HG02571 (cell line): ENCODE results near the gene HMGB3.
"Not testable (repeated sequence)": the region's sequence is repeated elsewhere in the genome, so short reads cannot be mapped to it uniquely, and the experiment has no call there.

Experiments used
- ATAC-seq: cut with Tn5 transposase; IDR thresholded peaks from one replicate; pipeline ENCODE4 v1.9.1; 2021; ENCODE audit warnings: mild to moderate bottlenecking, moderate library complexity; ENCODE audit not compliant: unreplicated experiment

HMGB3 gene

GRCh38 chrX:150977411-150978162 lies 5.5 kb upstream of the HMGB3 start:
- ATAC-seq, result no peak

- ATAC-seq, result no peak
Observed at GRCh38 chrX:150980186-150980585, 2.9 kb upstream of the HMGB3 start.

- ATAC-seq, result no peak
Observed at GRCh38 chrX:150980711-150981110, 2.4 kb upstream of the HMGB3 start.

- no peak for ATAC-seq
Observed at GRCh38 chrX:150982235-150982787, 824 bp upstream of the HMGB3 start.

GRCh38 chrX:150983521-150984168 lies 510 bp downstream of the HMGB3 start:
- peak; percentile 23 for ATAC-seq

DNA sequence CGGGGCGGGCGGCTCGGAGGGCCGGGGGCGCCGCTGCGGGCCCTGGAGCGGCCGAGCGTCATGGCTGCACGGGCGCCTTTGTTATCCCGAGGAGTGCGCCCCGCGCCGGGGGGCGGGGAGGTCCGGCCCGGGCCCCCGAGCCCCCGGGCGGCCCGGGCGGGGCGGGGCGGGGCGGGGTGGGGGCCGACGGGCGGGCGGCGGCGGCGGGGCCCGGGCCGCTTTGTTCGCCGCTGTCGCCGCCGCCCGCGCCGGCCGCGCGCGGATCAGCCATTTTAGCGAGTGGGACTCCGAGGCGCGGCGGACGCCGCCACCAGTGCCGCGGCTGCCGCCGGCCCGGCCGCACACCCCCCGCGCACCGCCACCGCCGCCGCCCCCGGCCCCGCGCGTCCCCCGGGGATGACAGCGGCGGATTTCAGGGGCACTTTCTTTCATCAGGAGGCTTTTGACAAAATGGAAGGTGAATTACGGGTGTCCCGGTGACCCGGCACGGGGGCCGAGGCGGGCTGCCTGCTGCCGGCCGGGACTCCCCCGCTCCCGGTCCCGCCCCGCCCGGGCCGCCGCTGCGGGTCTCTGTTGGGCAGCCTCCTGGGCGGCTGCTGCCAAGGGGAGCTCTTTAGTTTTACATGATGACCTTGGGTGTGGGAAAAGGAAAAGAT lies 1.2 kb downstream of the HMGB3 start:
- ATAC-seq, result peak; percentile 8

DNA sequence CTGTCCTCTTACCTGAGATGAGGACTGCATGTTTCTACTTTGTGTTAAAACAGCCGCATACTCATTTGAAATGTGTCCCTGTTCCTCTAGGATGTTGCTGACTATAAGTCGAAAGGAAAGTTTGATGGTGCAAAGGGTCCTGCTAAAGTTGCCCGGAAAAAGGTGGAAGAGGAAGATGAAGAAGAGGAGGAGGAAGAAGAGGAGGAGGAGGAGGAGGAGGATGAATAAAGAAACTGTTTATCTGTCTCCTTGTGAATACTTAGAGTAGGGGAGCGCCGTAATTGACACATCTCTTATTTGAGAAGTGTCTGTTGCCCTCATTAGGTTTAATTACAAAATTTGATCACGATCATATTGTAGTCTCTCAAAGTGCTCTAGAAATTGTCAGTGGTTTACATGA lies 4.6 kb downstream of the HMGB3 start:
- not testable (repeated sequence) for ATAC-seq

GRCh38 chrX:150989420-150989819 lies 6.3 kb downstream of the HMGB3 start:
- ATAC-seq, result no peak

- ATAC-seq, result no peak
Observed at GRCh38 chrX:150990910-150991309, 7.8 kb downstream of the HMGB3 start.

- no peak for ATAC-seq
Observed at GRCh38 chrX:151000861-151001331, 17.8 kb downstream of the HMGB3 start.

- no peak for ATAC-seq
Observed at GRCh38 chrX:151004085-151004484, 20.9 kb downstream of the HMGB3 start.

DNA sequence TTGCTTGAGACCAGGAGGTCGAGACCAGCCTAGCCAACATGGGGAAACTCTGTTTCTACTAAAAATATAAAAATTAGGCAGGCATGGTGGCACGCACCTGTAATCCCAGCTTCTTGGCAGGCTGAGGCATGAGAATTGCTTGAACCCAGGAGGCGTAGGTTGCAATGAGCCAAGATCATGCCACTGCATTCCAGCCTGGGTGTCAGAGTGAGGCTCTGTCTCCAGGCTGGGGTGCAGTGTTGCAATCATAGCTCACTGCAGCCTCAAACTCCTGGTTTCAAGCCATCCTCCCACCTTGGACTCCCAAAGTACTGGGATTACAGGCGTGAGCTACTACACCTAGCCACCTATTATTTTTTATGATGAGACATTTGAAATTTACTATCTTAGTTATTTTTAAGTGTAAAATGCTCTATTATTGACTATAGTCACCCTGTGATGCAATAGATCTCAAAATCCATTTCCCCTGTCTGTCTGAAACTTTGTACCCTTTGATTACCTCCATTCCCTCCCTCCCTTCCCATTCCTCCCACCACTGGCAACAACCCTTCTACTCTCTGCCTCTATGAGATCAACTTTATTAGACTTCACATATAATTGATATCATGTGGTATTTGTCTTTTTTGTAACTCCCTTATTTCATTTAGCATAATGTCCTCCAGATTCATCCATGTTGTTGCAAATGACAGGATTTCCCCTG lies 23.4 kb downstream of the HMGB3 start:
- no peak for ATAC-seq

DNA sequence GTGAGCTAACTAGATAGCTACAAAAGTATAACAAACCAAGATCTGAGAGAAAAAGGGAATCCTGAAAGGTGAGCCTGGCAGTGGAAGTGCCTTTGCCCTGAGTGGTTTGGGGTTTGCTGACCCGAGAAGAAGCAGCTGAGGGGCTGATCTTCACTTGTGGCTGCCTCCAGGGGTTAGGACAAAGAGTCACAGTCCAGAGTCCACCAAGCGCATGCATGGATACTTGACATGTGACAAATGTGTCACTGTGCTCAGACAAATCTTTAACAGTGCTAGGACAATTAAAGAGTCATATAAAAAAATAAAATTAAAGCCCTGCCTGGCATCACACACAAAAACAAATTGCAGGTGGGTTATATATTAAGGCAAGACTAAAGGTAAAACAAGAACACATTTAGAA lies 26.4 kb downstream of the HMGB3 start:
- ATAC-seq, result no peak

GRCh38 chrX:151013164-151013743 lies 30.1 kb downstream of the HMGB3 start:
- ATAC-seq, result no peak

DNA sequence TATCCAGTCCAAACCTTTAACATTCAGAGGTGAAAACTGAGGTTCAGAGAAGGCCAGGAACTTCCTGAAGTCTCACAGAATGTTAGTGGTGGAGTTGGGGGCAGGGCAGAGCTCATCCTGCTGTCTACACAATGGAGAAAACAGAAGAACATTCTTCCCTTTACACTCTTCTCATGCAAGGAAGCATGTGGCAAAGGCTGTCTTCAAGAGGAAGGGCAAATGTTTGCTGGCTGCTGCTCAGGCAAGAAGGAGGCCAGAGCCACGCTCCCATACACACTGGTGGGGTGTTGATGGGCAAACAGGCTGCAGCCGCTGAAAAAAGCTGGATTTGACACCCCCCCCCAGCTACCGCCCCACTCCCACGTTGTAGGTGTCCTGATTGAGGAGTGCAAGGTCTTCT lies 32.5 kb downstream of the HMGB3 start:
- no peak for ATAC-seq

GRCh38 chrX:151019856-151020255 lies 36.7 kb downstream of the HMGB3 start:
- ATAC-seq, result no peak

GRCh38 chrX:151030845-151031244 lies 47.7 kb downstream of the HMGB3 start:
- no peak for ATAC-seq

DNA sequence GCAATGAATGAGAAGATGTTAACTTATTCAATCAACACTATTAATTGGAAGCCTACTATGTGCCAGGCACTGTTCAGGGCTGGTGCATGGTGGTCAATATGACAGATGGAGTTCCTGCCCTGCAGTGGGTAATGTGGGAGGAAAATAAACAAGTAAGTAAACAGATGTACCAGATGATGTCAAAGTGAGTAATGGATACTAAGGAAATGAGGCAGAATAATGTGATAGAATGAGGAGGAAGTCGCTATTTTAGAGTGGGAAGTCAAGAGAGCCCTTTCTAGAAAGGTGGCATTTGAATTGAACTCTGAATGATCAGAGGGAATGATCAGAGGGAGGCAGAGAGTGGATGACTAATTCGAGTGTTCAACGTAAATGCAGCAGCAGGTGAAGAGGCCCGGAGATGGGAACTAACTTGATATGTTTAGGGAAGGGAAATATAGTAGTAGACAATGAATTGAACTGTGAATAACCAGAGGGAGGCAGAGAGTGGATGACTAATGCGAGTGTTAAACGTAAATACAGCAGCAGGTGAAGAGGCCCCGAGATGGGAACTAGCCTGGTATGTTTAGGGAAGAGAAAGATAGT lies 48.3 kb downstream of the HMGB3 start:
- no peak for ATAC-seq

DNA sequence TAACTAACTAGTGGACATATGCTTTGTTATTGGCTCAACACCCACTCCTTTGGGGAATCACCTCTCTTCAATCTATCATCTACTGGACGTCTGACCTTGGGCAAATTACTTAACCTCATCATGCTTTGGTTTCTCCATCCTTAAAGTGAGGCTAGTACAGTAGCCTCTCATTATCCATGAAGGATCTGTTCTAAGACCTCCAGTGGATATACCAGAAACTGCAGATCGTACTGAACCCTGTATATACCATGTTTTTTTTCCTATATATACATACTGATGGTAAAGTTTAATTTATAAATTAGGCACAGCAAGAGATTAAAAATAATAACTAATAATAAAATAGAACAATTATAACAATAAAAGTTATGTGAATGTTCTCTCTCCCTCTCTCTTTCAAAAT lies 56.2 kb downstream of the HMGB3 start:
- ATAC-seq, result no peak
